Measurements from ENCODE around the gene EPB41L3. TPM values are rescaled to one million over a fixed set of nuclear protein-coding genes. Genes with fewer than 3 reads are reported as not detected.

Gene EPB41L3
- total RNA-seq, 4 donors from 2014 or later: 27.3 to 40.4 (median 34.6) TPM

GRCh38 chr18:5370332-5370731, 173.5 kb downstream of the EPB41L3 start:
- no peaks in the 10 kb centered on the region for H3K4me1 ChIP-seq
- no peaks in the 10 kb centered on the region for H3K36me3 ChIP-seq
- H3K27ac ChIP-seq: no peak overlapping the region
- no peak for DNase-seq
- 60 to 70% methylated on average over 1 of the region's 1 CpG for WGBS, 2 donors
- no peaks in the 10 kb centered on the region for H3K9me3 ChIP-seq
- no peak overlapping the region for H3K4me3 ChIP-seq (replicated peaks in 1 of 3)
- no peak for TF ChIP-seq POLR2A (IDR thresholded peaks at IDR 0.05)
- no peak for TF ChIP-seq CTCF (IDR thresholded peaks at IDR 0.05)
- H3K27me3 ChIP-seq: no peaks in the 10 kb centered on the region
- intact Hi-C loops (cut with DNase I): no loop called here

- no peaks in the 10 kb centered on the region for H3K36me3 ChIP-seq
- no peaks in the 10 kb centered on the region for H3K9me3 ChIP-seq
- H3K4me3 ChIP-seq (replicated peaks in 1 of 3): no peak overlapping the region
- H3K4me1 ChIP-seq: no peaks in the 10 kb centered on the region
- WGBS, 2 donors: 79 to 83% methylated on average over 2 of the region's 2 CpGs
- TF ChIP-seq CTCF (IDR thresholded peaks at IDR 0.05): no peak
- no peak for TF ChIP-seq POLR2A (IDR thresholded peaks at IDR 0.05)
- intact Hi-C loops (cut with DNase I): no loop called here
- DNase-seq: no peak
- H3K27ac ChIP-seq: no peak overlapping the region
- H3K27me3 ChIP-seq: no peaks in the 10 kb centered on the region
Observed at GRCh38 chr18:5369513-5369912, 174.3 kb downstream of the EPB41L3 start.

- Histone ChIP-seq H3K27ac (no peak overlapping the region), H3K4me3 (replicated peaks in 1 of 3) (no peak overlapping the region), H3K27me3 (no peaks in the 10 kb centered on the region), H3K4me1 (no peaks in the 10 kb centered on the region), H3K36me3 (no peaks in the 10 kb centered on the region), H3K9me3 (no peaks in the 10 kb centered on the region)
- TF ChIP-seq CTCF (IDR thresholded peaks at IDR 0.05) (no peak), POLR2A (IDR thresholded peaks at IDR 0.05) (no peak)
- WGBS, 2 donors: 60 to 71% methylated on average over 3 of the region's 3 CpGs
- intact Hi-C loops (cut with DNase I): no loop called here
- DNase-seq: no peak
Observed at GRCh38 chr18:5365443-5365842, 178.4 kb downstream of the EPB41L3 start.

GRCh38 chr18:5350636-5351035, 193.2 kb downstream of the EPB41L3 start:
- 87 to 90% methylated on average over 2 of the region's 2 CpGs for WGBS, 2 donors
- H3K27me3 ChIP-seq: no peaks in the 10 kb centered on the region
- intact Hi-C loops (cut with DNase I): no loop called here
- H3K27ac ChIP-seq: no peak overlapping the region
- H3K4me1 ChIP-seq: no peaks in the 10 kb centered on the region
- no peak for DNase-seq
- H3K36me3 ChIP-seq: no peaks in the 10 kb centered on the region
- TF ChIP-seq CTCF (IDR thresholded peaks at IDR 0.05) (no peak), POLR2A (IDR thresholded peaks at IDR 0.05) (no peak)
- no peak overlapping the region for H3K4me3 ChIP-seq (replicated peaks in 1 of 3)
- H3K9me3 ChIP-seq: no peaks in the 10 kb centered on the region

Other genes with a start within 250 kb of the EPB41L3 start
- gene ZBTB14, start 248.3 kb downstream of the EPB41L3 start, total RNA-seq: 10 to 100 TPM; 16.1 to 23.6 (median 18.4) TPM

All from thyroid gland (tissue), 4 donors.